Measurements from ENCODE around the gene ZFAND3. TPM values are rescaled to one million over a fixed set of nuclear protein-coding genes. Genes with fewer than 3 reads are reported as not detected.

ZFAND3 gene
- total RNA-seq, 4 donors from 2014 or later = 46.3 to 73.6 (median 49.3) TPM

- Histone ChIP-seq H3K36me3 (no peaks in the 10 kb centered on the region), H3K9me3 (no peaks in the 10 kb centered on the region), H3K27me3 (no peaks in the 10 kb centered on the region), H3K27ac (no peak overlapping the region), H3K4me3 (no peak overlapping the region), H3K4me1 (peaks cover 0 to 38% (median 0%) of the 10 kb centered on the region in 3 donors)
- 93 to 96% methylated on average over 3 of the region's 3 CpGs for WGBS, 2 donors (ENCODE audit: low coverage in 1 of 2)
- ATAC-seq = no peak
- TF ChIP-seq POLR2A (IDR thresholded peaks at IDR 0.05) (no peak), CTCF (IDR thresholded peaks at IDR 0.05) (no peak), EP300 (IDR thresholded peaks at IDR 0.05) (no peak), POLR2AphosphoS5 (IDR thresholded peaks at IDR 0.05) (no peak)
These were observed 38.8 kb downstream of the ZFAND3 start for GRCh38 chr6:37858363-37858762.

- Histone ChIP-seq H3K27ac (no peak overlapping the region), H3K9me3 (no peaks in the 10 kb centered on the region), H3K4me3 (no peak overlapping the region), H3K36me3 (no peaks in the 10 kb centered on the region), H3K27me3 (no peaks in the 10 kb centered on the region), H3K4me1 (peaks cover 0 to 38% (median 0%) of the 10 kb centered on the region in 3 donors)
- TF ChIP-seq CTCF (IDR thresholded peaks at IDR 0.05) (peak; percentile 31 to 66 (median 63)), POLR2A (IDR thresholded peaks at IDR 0.05) (no peak), POLR2AphosphoS5 (IDR thresholded peaks at IDR 0.05) (no peak)
- ATAC-seq = no peak
- WGBS, 2 donors (ENCODE audit: low coverage in 1 of 2) = 54% methylated on average over 1 of the region's 1 CpG; no CpG with 5 or more reads in 1 of the 2 donors
These were observed 40.8 kb downstream of the ZFAND3 start for GRCh38 chr6:37860226-37860839.

- Histone ChIP-seq H3K27me3 (no peaks in the 10 kb centered on the region), H3K36me3 (no peaks in the 10 kb centered on the region), H3K4me1 (peaks cover 0 to 50% (median 0%) of the 10 kb centered on the region in 3 donors), H3K27ac (no peak overlapping the region), H3K4me3 (no peak overlapping the region), H3K9me3 (no peaks in the 10 kb centered on the region)
- TF ChIP-seq POLR2AphosphoS5 (IDR thresholded peaks at IDR 0.05) (no peak), POLR2A (IDR thresholded peaks at IDR 0.05) (no peak), CTCF (IDR thresholded peaks at IDR 0.05) (no peak), EP300 (IDR thresholded peaks at IDR 0.05) (no peak)
- WGBS, 2 donors (ENCODE audit: low coverage in 1 of 2) = 64 to 83% methylated on average over 2 of the region's 2 CpGs
- no peak for ATAC-seq
These were observed 41.9 kb downstream of the ZFAND3 start for GRCh38 chr6:37861452-37861851.

GRCh38 chr6:37862430-37862829 is 42.9 kb downstream of the ZFAND3 start:
- Histone ChIP-seq H3K9me3 (no peaks in the 10 kb centered on the region), H3K4me1 (peaks cover 0 to 59% (median 6%) of the 10 kb centered on the region in 3 donors)
- ATAC-seq = no peak

More at GRCh38 chr6:37862430-37862829, 42.9 kb downstream of the ZFAND3 start:
- TF ChIP-seq POLR2A (IDR thresholded peaks at IDR 0.05) = no peak
- no peak for TF ChIP-seq CTCF (IDR thresholded peaks at IDR 0.05)
- no peak for TF ChIP-seq EP300 (IDR thresholded peaks at IDR 0.05)
- TF ChIP-seq POLR2AphosphoS5 (IDR thresholded peaks at IDR 0.05) = no peak
- 79 to 82% methylated on average over 3 to 4 of the region's 4 CpGs for WGBS, 2 donors (ENCODE audit: low coverage in 1 of 2)
- Histone ChIP-seq H3K4me3 (no peak overlapping the region), H3K27ac (no peak overlapping the region), H3K27me3 (no peaks in the 10 kb centered on the region), H3K36me3 (no peaks in the 10 kb centered on the region)
